Hepatocyte (in vitro differentiated cells): ENCODE measurements around the gene DUOXA2. TPM values are rescaled to one million over a fixed set of nuclear protein-coding genes. Genes with fewer than 3 reads are reported as not detected.

Experiments
- DNase-seq: peaks from one replicate; pipeline ENCODE4 v3.0.0-alpha.2; 2016; ENCODE audit warnings: low spot score
- H2AFZ ChIP-seq: fragments of 200-600 bp; sonication (generic); 2 replicates; pipeline ENCODE4 v1.6.0; 2016; ENCODE audit warnings: antibody characterized with exemption, mild to moderate bottlenecking
- H3K27ac ChIP-seq: fragments of 200-600 bp; sonication (generic); 2 replicates; pipeline ENCODE4 v1.5.1; 2016; ENCODE audit warnings: mild to moderate bottlenecking
- H3K27me3 ChIP-seq: fragments of 200-600 bp; sonication (generic); 2 replicates; pipeline ENCODE4 v1.6.1; 2016
- H3K36me3 ChIP-seq: fragments of 200-600 bp; sonication (generic); replicated peaks from 2 replicates; pipeline ENCODE4 v1.5.1; 2016; ENCODE audit warnings: low read depth; ENCODE audit not compliant: insufficient read depth
- H3K4me1 ChIP-seq: fragments of 200-600 bp; sonication (generic); 2 replicates; pipeline ENCODE4 v1.5.1; 2016; ENCODE audit warnings: mild to moderate bottlenecking, moderate library complexity; ENCODE audit not compliant: insufficient read depth
- H3K4me2 ChIP-seq: fragments of 200-600 bp; sonication (generic); 2 replicates; pipeline ENCODE4 v1.6.0; 2016
- H3K4me3 ChIP-seq: fragments of 200-600 bp; sonication (generic); 2 replicates; pipeline ENCODE4 v1.5.1; 2016; ENCODE audit warnings: mild to moderate bottlenecking
- H3K79me2 ChIP-seq: fragments of 200-600 bp; sonication (generic); 2 replicates; pipeline ENCODE4 v1.6.0; 2017; ENCODE audit warnings: mild to moderate bottlenecking
- H3K9me2 ChIP-seq: fragments of 200-600 bp; sonication (generic); replicated peaks from 2 replicates; pipeline ENCODE4 v1.6.0; 2017; ENCODE audit warnings: mild to moderate bottlenecking; ENCODE audit not compliant: insufficient read depth
- H3K9me3 ChIP-seq: fragments of 200-600 bp; sonication (generic); 2 replicates; pipeline ENCODE4 v1.5.1; 2016; ENCODE audit warnings: low read depth, mild to moderate bottlenecking
- H4K20me1 ChIP-seq: fragments of 200-600 bp; sonication (generic); 2 replicates; pipeline ENCODE4 v1.6.0; 2016; ENCODE audit warnings: mild to moderate bottlenecking; ENCODE audit not compliant: insufficient read depth, poor library complexity, severe bottlenecking
- CTCF ChIP-seq: fragments of 200-600 bp; sonication (generic); IDR thresholded peaks from 2 replicates; pipeline ENCODE4 v1.5.1; 2016; ENCODE audit warnings: antibody characterized with exemption, mild to moderate bottlenecking; ENCODE audit not compliant: poor library complexity
- EZH2 ChIP-seq: fragments of 200-600 bp; sonication (generic); IDR thresholded peaks from 2 replicates; pipeline ENCODE4 v1.6.1; 2016; ENCODE audit warnings: antibody characterized with exemption, mild to moderate bottlenecking, borderline replicate concordance
- EZH2phosphoT487 ChIP-seq: fragments of 200-600 bp; sonication (generic); IDR thresholded peaks from one replicate; pipeline ENCODE4 v1.6.1; 2018; ENCODE audit warnings: antibody characterized with exemption, mild to moderate bottlenecking, low read depth, moderate library complexity; ENCODE audit not compliant: unreplicated experiment, severe bottlenecking
- WGBS: methylation state at CpG from one replicate; pipeline ENCODE4 v1.1.6; 2016; ENCODE audit warnings: low lambda C conversion rate; ENCODE audit errors: missing lambda C conversion rate; 5-methylcytosine and 5-hydroxymethylcytosine counted together
- polyA plus RNA-seq: library from polyadenylated mRNA; unstranded; fragments of >200 nt; fragmentation: Nextera tagmentation; extraction: Ambion mirVana; gene quantifications from 2 replicates; pipeline ENCODE4 v1.2.1, GENCODE V29; 2016
- total RNA-seq: library from RNA; depleted of rRNA; stranded (reverse); fragments of >200 nt; gene quantifications from 2 replicates; pipeline ENCODE4 v1.2.3, GENCODE V29; 2014

The DUOXA2 gene
- total and polyA plus RNA-seq, 2 experiments from 2014 or later, result 13.8 to 35.8 TPM

GRCh38 chr15:45093013-45093412, 21.1 kb upstream of the DUOXA2 start:
- TF ChIP-seq EZH2, result no peak
- TF ChIP-seq CTCF, result no peak
- TF ChIP-seq EZH2phosphoT487, result no peak
- Histone ChIP-seq H3K27me3 (no peaks in the 10 kb centered on the region), H2AFZ (no peak overlapping the region), H4K20me1 (no peaks in the 10 kb centered on the region), H3K9me3 (no peaks in the 10 kb centered on the region), H3K27ac (no peak overlapping the region), H3K36me3 (no peaks in the 10 kb centered on the region), H3K9me2 (no peaks in the 10 kb centered on the region), H3K79me2 (no peaks in the 10 kb centered on the region), H3K4me2 (no peak overlapping the region), H3K4me3 (no peak overlapping the region), H3K4me1 (peaks cover 13% of the 10 kb centered on the region)
- no peak for DNase-seq
- WGBS, result 91% methylated on average over 4 of the region's 4 CpGs

- H3K4me1 ChIP-seq, result peaks cover 7% of the 10 kb centered on the region
- H3K4me3 ChIP-seq, result no peak overlapping the region
- no peaks in the 10 kb centered on the region for H3K9me3 ChIP-seq
- no peaks in the 10 kb centered on the region for H3K27me3 ChIP-seq
- no peak overlapping the region for H2AFZ ChIP-seq
- WGBS, result 91% methylated on average over 11 of the region's 11 CpGs
- H3K4me2 ChIP-seq, result no peak overlapping the region
- no peaks in the 10 kb centered on the region for H3K79me2 ChIP-seq
- no peaks in the 10 kb centered on the region for H3K36me3 ChIP-seq
- no peak for TF ChIP-seq EZH2
- no peak for TF ChIP-seq CTCF
- no peak for TF ChIP-seq EZH2phosphoT487
- DNase-seq, result no peak
- no peaks in the 10 kb centered on the region for H4K20me1 ChIP-seq
- H3K9me2 ChIP-seq, result no peaks in the 10 kb centered on the region
- no peak overlapping the region for H3K27ac ChIP-seq
Measured at GRCh38 chr15:45093622-45094357, 20.3 kb upstream of the DUOXA2 start.

GRCh38 chr15:45094358-45094730, 19.8 kb upstream of the DUOXA2 start:
- DNase-seq, result peak; percentile 56
- Histone ChIP-seq H3K9me2 (no peaks in the 10 kb centered on the region), H3K4me3 (no peak overlapping the region), H3K27ac (no peak overlapping the region), H3K4me1 (peaks cover 7% of the 10 kb centered on the region), H3K9me3 (no peaks in the 10 kb centered on the region), H3K79me2 (no peaks in the 10 kb centered on the region), H3K27me3 (no peaks in the 10 kb centered on the region), H2AFZ (no peak overlapping the region), H4K20me1 (no peaks in the 10 kb centered on the region), H3K4me2 (no peak overlapping the region), H3K36me3 (no peaks in the 10 kb centered on the region)
- TF ChIP-seq EZH2 (no peak), CTCF (no peak), EZH2phosphoT487 (no peak)
- WGBS, result 68% methylated on average over 3 of the region's 9 CpGs
